Stomach smooth muscle (tissue), 2 donors: Measurements from ENCODE around the gene WFS1.

ENCODE experiments used
- H3K27ac ChIP-seq: one replicate; pipeline ENCODE4 v1.7.0; 2013; ENCODE audit warnings: mild to moderate bottlenecking, low read length, inconsistent platforms
- H3K27me3 ChIP-seq, 2 donors: one replicate each; pipeline ENCODE4 v1.7.0; 2013; ENCODE audit warnings: low read length in 2 of 2; ENCODE audit not compliant: insufficient read depth in 2 of 2, control insufficient read depth in 1 of 2
- H3K36me3 ChIP-seq, 2 donors: one replicate each; pipeline ENCODE4 v1.7.0; 2013; ENCODE audit warnings: low read length in 2 of 2; ENCODE audit not compliant: control insufficient read depth in 2 of 2, insufficient read depth in 2 of 2
- H3K4me1 ChIP-seq: one replicate; pipeline ENCODE4 v1.7.0; 2013; ENCODE audit warnings: low read length; ENCODE audit not compliant: control insufficient read depth, insufficient read depth
- H3K4me3 ChIP-seq, 2 donors: one replicate each; pipeline ENCODE4 v1.7.0; 2013; ENCODE audit warnings: low read length in 2 of 2
- H3K9ac ChIP-seq, 2 donors: one replicate each; pipeline ENCODE4 v1.7.0; 2013; ENCODE audit warnings: low read length in 2 of 2, mild to moderate bottlenecking in 1 of 2
- H3K9me3 ChIP-seq, 2 donors: one replicate each; pipeline ENCODE4 v1.7.0; 2013; ENCODE audit warnings: low read length in 2 of 2; ENCODE audit not compliant: control insufficient read depth in 2 of 2
- donor health status: healthy.
- donor health status: Pancreatic carcinoma.

Gene WFS1

GRCh38 chr4:6272863-6273660 lies 3.4 kb downstream of the WFS1 start:
- H3K27ac ChIP-seq, result peak overlapping the region; percentile 86
- peak overlapping the region; percentile 56 to 84 for H3K9ac ChIP-seq
- H3K27me3 ChIP-seq, result no peaks in the 10 kb centered on the region
- H3K4me3 ChIP-seq, result peak overlapping the region; percentile 55 to 61
- H3K4me1 ChIP-seq, result peaks cover 79% of the 10 kb centered on the region
- no peaks in the 10 kb centered on the region for H3K9me3 ChIP-seq
- peaks cover 1 to 5% of the 10 kb centered on the region in 2 donors for H3K36me3 ChIP-seq

GRCh38 chr4:6273661-6273990 lies 4.0 kb downstream of the WFS1 start:
- peak overlapping the region; percentile 55 to 61 for H3K4me3 ChIP-seq

GRCh38 chr4:6275351-6275750 lies 5.7 kb downstream of the WFS1 start:
- no peak overlapping the region for H3K9ac ChIP-seq
- peak overlapping the region; percentile 84 for H3K27ac ChIP-seq
- H3K4me1 ChIP-seq, result peaks cover 83% of the 10 kb centered on the region
- no peaks in the 10 kb centered on the region for H3K27me3 ChIP-seq
- no peak overlapping the region for H3K4me3 ChIP-seq
- H3K36me3 ChIP-seq, result peaks cover 7 to 13% of the 10 kb centered on the region in 2 donors
- no peaks in the 10 kb centered on the region for H3K9me3 ChIP-seq

More at GRCh38 chr4:6273661-6273990, 4.0 kb downstream of the WFS1 start:
- H3K9me3 ChIP-seq, result no peaks in the 10 kb centered on the region
- peaks cover 5 to 7% of the 10 kb centered on the region in 2 donors for H3K36me3 ChIP-seq
- peak overlapping the region in 1 of 2 donors; percentile 6 for H3K9ac ChIP-seq
- no peaks in the 10 kb centered on the region for H3K27me3 ChIP-seq
- H3K4me1 ChIP-seq, result peaks cover 84% of the 10 kb centered on the region
- peak overlapping the region; percentile 86 for H3K27ac ChIP-seq

- peak overlapping the region; percentile 46 to 58 for H3K4me3 ChIP-seq
- no peaks in the 10 kb centered on the region for H3K27me3 ChIP-seq
- peaks cover 81% of the 10 kb centered on the region for H3K4me1 ChIP-seq
- no peaks in the 10 kb centered on the region for H3K9me3 ChIP-seq
- peak overlapping the region; percentile 84 for H3K27ac ChIP-seq
- H3K9ac ChIP-seq, result peak overlapping the region; percentile 53 to 55
- peaks cover 7 to 13% of the 10 kb centered on the region in 2 donors for H3K36me3 ChIP-seq
These were observed 6.5 kb downstream of the WFS1 start for GRCh38 chr4:6275898-6276806.

GRCh38 chr4:6277139-6277802 lies 7.6 kb downstream of the WFS1 start:
- Histone ChIP-seq H3K9me3 (no peaks in the 10 kb centered on the region), H3K9ac (peak overlapping the region in 1 of 2 donors; percentile 47), H3K4me1 (peaks cover 81% of the 10 kb centered on the region), H3K4me3 (peak overlapping the region in 1 of 2 donors; percentile 58), H3K27me3 (no peaks in the 10 kb centered on the region), H3K27ac (peak overlapping the region; percentile 84), H3K36me3 (peaks cover 7 to 13% of the 10 kb centered on the region in 2 donors)

- H3K4me1 ChIP-seq, result peaks cover 80% of the 10 kb centered on the region
- H3K4me3 ChIP-seq, result no peak overlapping the region
- peaks cover 7 to 13% of the 10 kb centered on the region in 2 donors for H3K36me3 ChIP-seq
- H3K27ac ChIP-seq, result peak overlapping the region; percentile 84
- no peaks in the 10 kb centered on the region for H3K27me3 ChIP-seq
- H3K9ac ChIP-seq, result no peak overlapping the region
- H3K9me3 ChIP-seq, result no peaks in the 10 kb centered on the region
These were observed 8.5 kb downstream of the WFS1 start for GRCh38 chr4:6277935-6278800.

- no peaks in the 10 kb centered on the region for H3K27me3 ChIP-seq
- no peaks in the 10 kb centered on the region for H3K9me3 ChIP-seq
- peak overlapping the region; percentile 84 for H3K27ac ChIP-seq
- no peak overlapping the region for H3K4me3 ChIP-seq
- peaks cover 7 to 13% of the 10 kb centered on the region in 2 donors for H3K36me3 ChIP-seq
- peaks cover 74% of the 10 kb centered on the region for H3K4me1 ChIP-seq
- no peak overlapping the region for H3K9ac ChIP-seq
These were observed 9.1 kb downstream of the WFS1 start for GRCh38 chr4:6278801-6279197.

- Histone ChIP-seq H3K27ac (peak overlapping the region; percentile 92), H3K9me3 (no peaks in the 10 kb centered on the region), H3K4me1 (peaks cover 68% of the 10 kb centered on the region), H3K27me3 (no peaks in the 10 kb centered on the region), H3K9ac (no peak overlapping the region), H3K4me3 (no peak overlapping the region), H3K36me3 (peaks cover 11 to 16% of the 10 kb centered on the region in 2 donors)
These were observed 10.1 kb downstream of the WFS1 start for GRCh38 chr4:6279582-6280289.

- peaks cover 61% of the 10 kb centered on the region for H3K4me1 ChIP-seq
These were observed 10.8 kb downstream of the WFS1 start for GRCh38 chr4:6280365-6280996.

More at GRCh38 chr4:6280365-6280996, 10.8 kb downstream of the WFS1 start:
- Histone ChIP-seq H3K27ac (peak overlapping the region; percentile 92), H3K36me3 (peaks cover 12 to 17% of the 10 kb centered on the region in 2 donors), H3K9ac (peak overlapping the region in 1 of 2 donors; percentile 15), H3K4me3 (no peak overlapping the region), H3K9me3 (no peaks in the 10 kb centered on the region), H3K27me3 (no peaks in the 10 kb centered on the region)
